NCI-H460 (cell line): ENCODE measurements around the gene ADGRA1. TPM values are rescaled to one million over a fixed set of nuclear protein-coding genes. Genes with fewer than 3 reads are reported as not detected.
"Not testable (repeated sequence)": the region's sequence is repeated elsewhere in the genome, so short reads cannot be mapped to it uniquely, and the experiment has no call there.

Source experiments
- DNase-seq: peaks from one replicate; pipeline ENCODE4 v3.0.0-alpha.2; 2016; ENCODE audit warnings: low read depth; ENCODE audit errors: extremely low read depth
- total RNA-seq: library from RNA; depleted of rRNA; stranded (reverse); fragments of >200 nt; shearing (Covaris generic); gene quantifications from 2 replicates; pipeline ENCODE4 v1.2.3, GENCODE V29; 2014; rRNA removed

ADGRA1 gene
- total RNA-seq, 1 experiment from 2014 or later: not detected

DNA sequence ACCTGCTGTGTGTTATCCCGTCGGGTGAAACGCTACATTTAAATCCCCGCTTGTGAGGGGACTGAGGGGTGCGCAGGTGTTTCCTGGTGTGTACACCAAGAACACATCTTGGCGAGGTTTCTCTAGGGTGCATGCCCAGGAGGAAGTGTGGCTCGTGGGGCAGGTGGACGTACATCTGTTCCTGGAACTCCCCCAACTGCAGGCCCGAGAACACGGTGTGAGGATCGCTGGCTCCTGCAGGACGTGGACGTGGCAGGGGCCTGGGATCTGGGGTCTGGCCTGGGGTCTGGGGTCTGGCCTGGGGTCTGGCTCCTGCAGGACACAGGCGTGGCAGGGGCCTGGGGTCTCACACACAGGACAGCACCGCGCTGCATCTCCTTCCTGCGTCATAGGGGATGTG, 82.4 kb downstream of the ADGRA1 start:
- no peak for DNase-seq

DNA sequence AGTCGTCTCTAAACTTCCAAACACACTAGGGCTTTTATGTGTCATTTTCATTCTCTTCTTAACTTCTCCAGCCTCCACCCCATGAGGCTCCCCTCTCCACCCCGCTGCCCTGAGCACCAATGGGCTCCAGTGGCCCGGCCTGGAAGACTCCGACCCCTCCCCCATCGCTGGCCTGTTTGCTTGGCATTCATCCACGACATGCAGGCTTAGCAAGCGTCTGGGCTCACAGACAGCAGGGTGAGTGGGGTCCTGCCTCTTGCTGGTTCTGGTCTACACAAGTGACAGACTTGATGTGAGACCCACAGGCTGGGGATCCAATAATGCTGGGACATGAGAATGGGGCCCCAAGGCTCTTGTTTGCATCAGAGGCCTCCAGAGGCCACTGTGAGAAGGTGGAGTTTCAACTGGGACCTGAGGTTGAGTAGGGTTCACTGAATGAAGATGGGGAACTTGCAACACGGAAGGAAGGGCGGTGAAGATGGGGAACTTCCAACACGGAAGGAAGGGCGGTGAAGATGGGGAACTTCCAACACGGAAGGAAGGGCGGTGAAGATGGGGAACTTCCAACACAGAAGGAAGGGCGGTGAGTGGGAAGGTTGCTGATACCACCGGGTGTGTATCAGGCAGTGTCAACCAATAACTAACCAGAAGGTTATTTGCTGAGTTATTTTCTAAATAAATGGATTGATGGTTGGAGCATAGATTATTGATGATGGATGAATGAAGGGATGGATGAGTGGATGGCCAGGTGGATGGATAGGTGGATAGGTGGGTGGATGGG, 86.3 kb downstream of the ADGRA1 start:
- no peak for DNase-seq

DNA sequence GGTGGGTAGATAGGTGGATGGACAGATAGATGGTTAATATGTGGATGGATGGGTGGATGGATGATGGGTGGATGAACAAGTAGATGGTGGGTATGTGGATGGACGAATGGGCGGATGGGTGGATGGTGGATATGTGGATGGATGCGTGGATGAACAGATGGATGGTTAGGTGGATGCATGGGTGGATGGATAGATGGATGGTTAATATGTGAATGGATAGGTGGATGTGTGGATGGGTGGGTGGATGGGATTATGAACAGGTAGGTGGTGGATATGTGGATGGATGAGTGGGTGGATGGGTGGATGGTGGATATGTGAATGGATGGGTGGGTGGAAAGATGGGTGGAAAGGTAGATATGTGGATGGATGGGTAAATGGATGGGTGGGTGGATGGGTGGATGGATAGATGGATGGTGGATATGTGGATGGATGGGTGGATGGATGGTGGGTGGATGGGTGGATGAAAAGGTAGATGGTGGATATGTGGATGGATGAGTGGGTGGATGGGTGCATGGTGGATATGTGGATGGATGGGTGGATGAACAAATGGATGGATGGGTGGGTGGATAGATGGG, 87.1 kb downstream of the ADGRA1 start:
- no peak for DNase-seq

DNA sequence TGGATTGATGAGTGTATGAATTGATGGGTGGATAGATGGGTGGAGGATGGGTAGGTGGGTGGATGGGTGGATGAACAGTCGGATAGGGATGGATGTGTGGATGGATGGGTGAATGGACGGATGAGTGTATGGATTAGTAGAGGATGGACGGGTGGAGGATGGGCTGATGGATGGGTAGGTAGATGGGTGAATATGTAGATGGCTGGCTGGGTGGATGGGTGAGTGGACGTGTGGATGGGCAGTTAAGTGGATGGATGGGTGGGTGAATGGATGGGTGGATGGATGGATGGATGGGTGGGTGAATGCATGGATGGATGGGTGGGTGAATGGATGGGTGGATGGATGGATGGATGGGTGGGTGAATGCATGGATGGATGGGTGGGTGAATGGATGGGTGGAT, 87.9 kb downstream of the ADGRA1 start:
- not testable (repeated sequence) for DNase-seq

DNA sequence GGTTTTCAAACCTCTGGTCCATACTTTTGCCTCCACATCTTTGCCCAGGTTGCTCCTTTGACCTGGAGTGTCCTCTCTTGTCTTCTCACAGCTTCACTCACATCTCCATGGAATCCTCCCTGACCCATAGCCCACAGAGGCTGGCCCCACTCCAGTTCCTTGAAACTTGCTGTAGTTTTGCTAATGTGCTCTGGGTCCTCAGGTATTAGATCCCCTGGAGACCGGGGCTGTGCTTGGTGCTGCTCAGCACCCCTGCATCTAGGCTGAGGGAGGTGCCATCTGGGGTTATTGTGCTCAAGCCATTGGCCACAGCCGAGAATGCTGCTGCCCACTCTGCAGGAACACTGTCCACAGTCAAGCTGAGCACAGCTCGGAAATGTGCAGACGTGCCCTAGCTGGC, 88.8 kb downstream of the ADGRA1 start:
- no peak for DNase-seq

DNA sequence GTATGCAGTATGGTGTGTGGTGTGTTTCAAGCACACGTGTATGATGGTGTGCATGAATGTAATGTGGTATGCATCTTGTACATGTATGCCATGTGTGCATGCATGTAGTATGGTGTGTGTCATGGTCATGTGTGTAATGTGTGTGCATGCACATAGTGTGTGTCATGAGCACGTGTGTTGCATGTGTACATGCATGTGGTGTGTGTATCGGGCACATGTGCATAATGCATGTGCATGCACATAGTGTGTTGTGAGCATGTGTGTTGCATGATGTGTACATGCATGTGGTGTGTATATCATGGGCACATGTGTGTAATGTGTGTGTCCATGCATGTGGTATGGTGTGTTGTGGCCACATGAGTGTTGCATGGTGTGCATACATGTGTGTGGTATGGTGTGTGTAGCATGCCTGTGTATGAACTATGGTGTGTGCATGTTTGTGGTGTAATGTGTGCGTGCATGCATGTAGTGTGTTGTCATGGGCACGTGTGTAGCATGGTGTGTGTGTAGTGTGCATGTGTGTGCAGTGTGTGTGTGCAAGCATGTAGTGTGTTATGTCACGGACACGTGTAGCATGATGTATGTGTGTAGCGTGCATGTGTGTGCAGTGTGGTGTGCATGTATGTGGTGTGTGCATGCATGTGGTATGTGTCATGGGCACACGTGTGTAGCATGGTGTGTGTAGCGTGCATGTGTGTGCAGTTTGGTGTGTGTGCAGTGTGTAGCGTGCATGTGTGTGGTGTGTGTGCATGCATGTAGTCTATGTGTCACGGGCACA, 89.8 kb downstream of the ADGRA1 start:
- DNase-seq: no peak

DNA sequence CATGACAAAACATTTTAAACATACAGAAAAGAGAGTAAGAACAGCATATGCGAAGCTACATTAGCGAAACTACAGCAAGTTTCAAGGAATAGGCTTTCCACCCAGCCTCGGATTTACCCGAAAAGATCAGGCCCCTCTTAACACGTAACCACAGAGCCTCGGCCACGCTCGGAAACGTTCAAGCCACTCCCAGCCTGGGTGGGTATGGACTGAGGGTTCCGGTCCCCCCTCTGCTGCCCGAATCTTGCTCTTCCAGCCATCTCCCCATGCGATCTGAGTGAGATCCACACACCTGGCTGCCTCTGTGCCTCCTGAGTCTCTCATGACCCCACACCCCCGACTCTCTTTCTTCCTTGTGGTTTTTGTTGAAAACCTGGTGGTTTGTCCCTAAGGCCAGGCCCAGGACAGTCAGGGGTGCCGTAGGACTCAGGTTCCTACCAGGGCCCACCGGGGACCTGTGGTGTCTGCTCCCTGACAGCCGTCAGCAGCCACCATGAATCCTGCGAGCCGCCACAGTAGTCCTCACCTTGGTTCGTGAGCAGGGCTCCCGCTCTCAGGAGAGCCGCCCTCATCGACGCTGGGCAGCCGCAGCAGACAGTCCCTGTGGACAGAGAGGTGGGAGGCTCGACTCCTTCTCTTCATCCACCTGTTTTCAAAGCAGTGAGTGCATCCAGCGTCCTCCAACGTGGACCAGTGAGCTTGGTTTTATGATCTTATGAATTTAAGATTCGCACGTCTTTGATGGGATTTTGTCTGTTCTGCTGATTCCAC, 90.8 kb downstream of the ADGRA1 start:
- no peak for DNase-seq

DNA sequence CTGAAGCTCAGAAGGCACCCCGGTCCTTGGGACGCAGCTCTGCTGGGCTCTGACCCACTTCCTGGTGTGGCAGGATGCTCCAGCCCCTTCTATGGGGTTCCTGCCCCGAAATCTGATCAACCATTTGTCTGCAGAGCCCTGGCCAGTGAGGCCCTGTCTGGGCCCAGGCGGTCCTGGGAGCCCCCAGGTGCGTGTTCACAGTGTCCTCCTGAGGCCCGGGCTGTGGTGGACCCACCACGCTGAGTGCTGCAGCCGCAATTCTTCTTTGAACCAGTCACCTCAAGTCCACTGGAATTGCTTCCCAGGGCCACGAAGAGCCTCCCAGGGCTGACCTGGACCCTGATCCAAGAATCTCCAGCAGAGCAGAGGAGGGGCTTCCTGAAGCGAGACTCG, 91.4 kb downstream of the ADGRA1 start:
- DNase-seq: no peak

DNA sequence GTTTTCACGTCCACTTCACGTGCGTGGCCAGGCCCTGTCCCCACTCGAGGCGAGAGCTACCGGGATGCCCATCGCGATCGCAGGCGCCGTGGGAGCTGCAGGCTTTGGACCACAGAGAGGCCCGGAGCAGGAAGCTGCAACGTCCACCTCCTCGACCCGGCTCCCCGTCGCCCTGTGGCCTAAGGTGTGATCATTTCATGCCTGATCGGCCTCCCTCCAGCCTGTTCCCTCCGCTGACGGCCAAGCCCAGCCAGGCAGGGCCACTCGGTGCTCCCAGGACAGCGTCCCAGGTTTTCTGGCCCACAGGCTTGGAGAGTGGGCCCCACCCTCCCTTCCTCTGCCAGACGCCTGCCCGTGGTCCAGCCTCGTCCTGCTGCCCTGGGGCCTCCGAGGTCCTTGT, 91.9 kb downstream of the ADGRA1 start:
- DNase-seq: no peak

DNA sequence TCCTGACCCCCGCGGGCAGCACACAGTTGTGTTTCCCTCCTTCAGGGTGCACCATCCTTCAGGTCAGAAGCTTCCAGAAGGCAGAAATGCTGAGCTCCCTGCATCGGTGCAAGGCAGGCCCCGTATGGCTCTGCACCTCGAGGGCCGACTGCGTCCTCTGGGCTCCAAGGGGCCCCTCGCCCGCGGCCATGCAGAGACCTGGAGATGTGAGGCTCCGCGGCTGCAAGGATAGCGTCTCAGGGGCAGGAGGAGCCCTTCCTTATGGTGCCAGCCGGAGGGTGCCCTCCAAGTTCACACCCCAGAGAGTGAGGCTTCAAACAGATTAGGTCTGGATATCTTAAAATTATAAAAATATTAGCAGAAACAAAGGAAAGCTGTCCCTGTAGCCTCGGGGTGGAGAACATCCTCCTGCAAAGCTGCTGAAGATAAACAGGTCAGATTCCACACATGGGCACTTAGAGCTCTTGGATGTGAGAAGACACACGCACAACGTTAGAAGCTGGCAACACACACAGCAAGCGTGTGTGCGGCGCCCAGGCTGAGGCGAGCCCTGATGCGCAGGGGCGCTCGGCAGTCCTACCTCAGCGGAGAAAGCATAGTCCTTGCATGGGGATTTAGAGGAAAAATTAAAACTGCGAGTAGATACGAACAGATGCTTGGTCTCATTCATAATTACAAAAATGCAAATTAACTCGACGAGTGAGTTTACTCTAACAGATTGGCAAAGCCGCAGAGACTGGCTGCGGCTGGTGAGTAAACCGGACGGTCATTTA, 92.7 kb downstream of the ADGRA1 start:
- no peak for DNase-seq

DNA sequence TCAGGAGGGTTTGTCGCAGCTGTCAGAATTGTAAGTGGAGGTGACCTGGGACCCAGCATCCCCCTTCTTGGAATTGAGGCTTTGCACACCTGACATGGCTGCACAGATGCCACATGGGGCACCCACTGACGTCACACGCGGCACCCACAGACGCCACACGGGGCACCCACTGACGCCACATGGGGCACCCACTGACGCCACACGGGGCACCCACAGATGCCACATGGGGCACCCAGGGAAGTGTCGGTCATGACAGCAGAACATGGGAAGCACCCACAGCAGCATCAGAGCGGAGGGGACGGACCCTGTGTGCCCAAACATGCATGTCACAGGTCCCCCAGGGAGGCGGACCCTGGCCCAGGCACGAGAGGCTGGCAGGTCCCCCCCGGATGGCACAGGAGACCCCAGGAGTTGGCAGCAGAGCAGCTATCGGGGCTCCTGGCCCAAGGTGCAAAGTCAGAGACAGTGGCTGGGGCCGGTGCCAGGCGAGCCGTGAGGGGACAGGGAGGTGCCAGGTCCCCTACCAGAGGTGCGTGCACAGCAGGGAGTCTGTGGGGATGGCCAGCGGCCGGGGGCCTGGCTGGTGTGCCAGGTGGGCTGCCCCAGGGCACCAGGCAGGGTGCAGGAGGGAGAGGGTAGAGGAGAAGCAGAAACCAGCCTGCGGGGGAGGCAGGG, 93.4 kb downstream of the ADGRA1 start:
- no peak for DNase-seq

Other genes with a start within 250 kb of the ADGRA1 start
- 2.1 and 2.7 TPM in 2 replicates for gene CFAP46, start 145.4 kb upstream of the ADGRA1 start, total RNA-seq
- gene KNDC1, start 72.3 kb downstream of the ADGRA1 start, total RNA-seq: 0.09 and 1.1 TPM in 2 replicates
- not detected in 2 replicates for gene UTF1, start 142.3 kb downstream of the ADGRA1 start, total RNA-seq
- not detected in 2 replicates for gene VENTX, start 149.9 kb downstream of the ADGRA1 start, total RNA-seq
- 2.5 and 3.7 TPM in 2 replicates for gene ADAM8, start 188.9 kb downstream of the ADGRA1 start, total RNA-seq
- gene TUBGCP2, start 220.9 kb downstream of the ADGRA1 start, total RNA-seq: 52.9 and 55.9 TPM in 2 replicates
- gene ZNF511, start 221.0 kb downstream of the ADGRA1 start, total RNA-seq: 50.4 and 56.6 TPM in 2 replicates
- gene CALY, start 249.0 kb downstream of the ADGRA1 start, total RNA-seq: 0.20 TPM in 1 of 2 replicates, not detected in the other